Mucosa of gallbladder (tissue), 1 donor: ENCODE results near the gene MYBPC2. TPM values are rescaled to one million over a fixed set of nuclear protein-coding genes. Genes with fewer than 3 reads are reported as not detected.
"Not testable (repeated sequence)": the region's sequence is repeated elsewhere in the genome, so short reads cannot be mapped to it uniquely, and the experiment has no call there.

Experiments
- DNase-seq: peaks from one replicate; pipeline ENCODE4 v3.0.0-alpha.2; 2020; ENCODE audit warnings: low spot score
- total RNA-seq: library from RNA; stranded (reverse); gene quantifications from one replicate; pipeline ENCODE4 v1.2.1, GENCODE V29; 2021
- donor health status: DM: no; HTN: no; CAD: no.

The MYBPC2 gene
- total RNA-seq, 1 donor from 2014 or later = not detected

GRCh38 chr19:50428772-50429463 is 3.8 kb upstream of the MYBPC2 start:
- DNase-seq = no peak

- DNase-seq = no peak
These were observed 1.8 kb upstream of the MYBPC2 start for GRCh38 chr19:50430888-50431342.

GRCh38 chr19:50431343-50432220 is 1.1 kb upstream of the MYBPC2 start:
- peak; percentile 87 for DNase-seq

GRCh38 chr19:50433201-50434180 is 799 bp downstream of the MYBPC2 start:
- DNase-seq = no peak

GRCh38 chr19:50434525-50434924 is 1.8 kb downstream of the MYBPC2 start:
- DNase-seq = no peak

- DNase-seq = no peak
These were observed 2.5 kb downstream of the MYBPC2 start for GRCh38 chr19:50435221-50435620.

GRCh38 chr19:50435627-50436026 is 2.9 kb downstream of the MYBPC2 start:
- no peak for DNase-seq

- DNase-seq = no peak
These were observed 5.3 kb downstream of the MYBPC2 start for GRCh38 chr19:50437862-50438449.

GRCh38 chr19:50439130-50439529 is 6.4 kb downstream of the MYBPC2 start:
- not testable (repeated sequence) for DNase-seq

GRCh38 chr19:50444059-50444458 is 11.4 kb downstream of the MYBPC2 start:
- DNase-seq = no peak

- DNase-seq = no peak
These were observed 14.4 kb downstream of the MYBPC2 start for GRCh38 chr19:50447053-50447452.

- no peak for DNase-seq
These were observed 15.1 kb downstream of the MYBPC2 start for GRCh38 chr19:50447750-50448149.

- no peak for DNase-seq
These were observed 16.7 kb downstream of the MYBPC2 start for GRCh38 chr19:50449236-50449899.

GRCh38 chr19:50450369-50451222 is 17.9 kb downstream of the MYBPC2 start:
- no peak for DNase-seq

GRCh38 chr19:50451223-50451534 is 18.5 kb downstream of the MYBPC2 start:
- DNase-seq = no peak

GRCh38 chr19:50453243-50453642 is 20.6 kb downstream of the MYBPC2 start:
- DNase-seq = no peak

GRCh38 chr19:50455992-50456391 is 23.3 kb downstream of the MYBPC2 start:
- DNase-seq = no peak

- no peak for DNase-seq
These were observed 24.6 kb downstream of the MYBPC2 start for GRCh38 chr19:50457300-50457699.

GRCh38 chr19:50458396-50459066 is 25.8 kb downstream of the MYBPC2 start:
- no peak for DNase-seq
